BE2C (cell line): Measurements from ENCODE around the gene ARHGAP19.

Experiments used
- DNase-seq: peaks from one replicate; pipeline ENCODE4 v3.0.0-alpha.2; 2020
- H3K27me3 ChIP-seq: fragments of 250-450 bp; sonication (Bioruptor Pico); 2 replicates; pipeline ENCODE4 v1.5.1; 2020; ENCODE audit warnings: mild to moderate bottlenecking
- H3K36me3 ChIP-seq: fragments of 250-450 bp; sonication (Bioruptor Pico); 2 replicates; pipeline ENCODE4 v1.5.1; 2020; ENCODE audit warnings: mild to moderate bottlenecking
- H3K4me1 ChIP-seq: fragments of 250-450 bp; sonication (Bioruptor Pico); 2 replicates; pipeline ENCODE4 v1.5.1; 2020
- H3K4me3 ChIP-seq: 2 replicates; pipeline ENCODE4 v1.5.1; 2011; ENCODE audit warnings: low read depth, low read length
- H3K9me3 ChIP-seq: fragments of 250-450 bp; sonication (Bioruptor Pico); 2 replicates; pipeline ENCODE4 v1.5.1; 2020
- CTCF ChIP-seq: IDR thresholded peaks from 2 replicates; pipeline ENCODE4 v1.5.1; 2012; ENCODE audit warnings: mild to moderate bottlenecking, low read depth, low read length

ARHGAP19 gene

GRCh38 chr10:97234400-97234799, 58.0 kb downstream of the ARHGAP19 start:
- Histone ChIP-seq H3K36me3 (no peaks in the 10 kb centered on the region), H3K9me3 (no peaks in the 10 kb centered on the region), H3K4me3 (no peak overlapping the region), H3K27me3 (no peaks in the 10 kb centered on the region), H3K4me1 (no peaks in the 10 kb centered on the region)
- TF ChIP-seq CTCF, result peak; percentile 68
- DNase-seq, result no peak

- Histone ChIP-seq H3K9me3 (no peaks in the 10 kb centered on the region), H3K4me1 (no peaks in the 10 kb centered on the region), H3K27me3 (no peaks in the 10 kb centered on the region), H3K36me3 (no peaks in the 10 kb centered on the region), H3K4me3 (no peak overlapping the region)
- TF ChIP-seq CTCF, result no peak
- DNase-seq, result no peak
Observed at GRCh38 chr10:97230146-97230545, 62.3 kb downstream of the ARHGAP19 start.

- no peaks in the 10 kb centered on the region for H3K9me3 ChIP-seq
- no peak for DNase-seq
- H3K36me3 ChIP-seq, result no peaks in the 10 kb centered on the region
- no peak for TF ChIP-seq CTCF
- H3K4me1 ChIP-seq, result no peaks in the 10 kb centered on the region
- no peaks in the 10 kb centered on the region for H3K27me3 ChIP-seq
- no peak overlapping the region for H3K4me3 ChIP-seq
Observed at GRCh38 chr10:97229322-97230015, 63.0 kb downstream of the ARHGAP19 start.

- Histone ChIP-seq H3K27me3 (no peaks in the 10 kb centered on the region), H3K4me3 (no peak overlapping the region), H3K9me3 (no peaks in the 10 kb centered on the region), H3K36me3 (no peaks in the 10 kb centered on the region), H3K4me1 (no peaks in the 10 kb centered on the region)
- no peak for TF ChIP-seq CTCF
- no peak for DNase-seq
Observed at GRCh38 chr10:97228775-97229157, 63.7 kb downstream of the ARHGAP19 start.

- H3K4me1 ChIP-seq, result no peaks in the 10 kb centered on the region
- DNase-seq, result no peak
- H3K36me3 ChIP-seq, result no peaks in the 10 kb centered on the region
- H3K9me3 ChIP-seq, result no peaks in the 10 kb centered on the region
- H3K4me3 ChIP-seq, result no peak overlapping the region
- no peaks in the 10 kb centered on the region for H3K27me3 ChIP-seq
- no peak for TF ChIP-seq CTCF
Observed at GRCh38 chr10:97228130-97228774, 64.2 kb downstream of the ARHGAP19 start.

GRCh38 chr10:97226398-97226797, 66.0 kb downstream of the ARHGAP19 start:
- DNase-seq, result no peak
- Histone ChIP-seq H3K4me3 (no peak overlapping the region), H3K27me3 (no peaks in the 10 kb centered on the region), H3K36me3 (no peaks in the 10 kb centered on the region), H3K4me1 (peaks cover 6% of the 10 kb centered on the region), H3K9me3 (no peaks in the 10 kb centered on the region)
- no peak for TF ChIP-seq CTCF
